NB4 (cell line): ENCODE results near the gene FBF1.

ENCODE experiments used
- CTCF ChIP-seq: IDR thresholded peaks from one replicate; pipeline ENCODE4 v1.5.1; 2012; ENCODE audit warnings: low read depth, low read length
- MAX ChIP-seq: IDR thresholded peaks from 2 replicates; pipeline ENCODE4 v1.6.1; 2011; ENCODE audit warnings: low read depth, low read length
- POLR2A ChIP-seq: IDR thresholded peaks from 2 replicates; pipeline ENCODE4 v1.6.1; 2011; ENCODE audit warnings: mild to moderate bottlenecking; ENCODE audit not compliant: insufficient read length; ENCODE audit errors: extremely low read depth

GRCh38 chr17:75899767-75900468 lies 40.9 kb downstream of the FBF1 start:
- TF ChIP-seq CTCF = no peak
- no peak for TF ChIP-seq MAX
- no peak for TF ChIP-seq POLR2A
